Heart right ventricle (tissue), 16 donors: ENCODE measurements around the gene HPCA. TPM values are rescaled to one million over a fixed set of nuclear protein-coding genes. Genes with fewer than 3 reads are reported as not detected.

Experiments
- ATAC-seq, 8 donors: fragments of 200-7000 bp; cut with Tn5 transposase; one replicate each; pipeline ENCODE4 v1.9.1; 2020; ENCODE audit warnings: mild to moderate bottlenecking in 8 of 8, moderate library complexity in 8 of 8, moderate number of reproducible peaks in 1 of 8
- DNase-seq, 2 donors: peaks; one replicate each; pipeline ENCODE4 v3.0.0-alpha.2; 2020
- H3K27ac ChIP-seq, 10 donors: fragments of 200-600 bp; sonication (generic) in 2 of 10; one replicate each; pipeline versions ENCODE4 v1.5.0 to v1.8.0; 2020 to 2022; ENCODE audit warnings: mild to moderate bottlenecking in 3 of 10
- H3K27me3 ChIP-seq, 7 donors: fragments of 200-600 bp; one replicate each; pipeline ENCODE4 v1.8.0; 2021 to 2022; ENCODE audit warnings: mild to moderate bottlenecking in 2 of 7
- H3K36me3 ChIP-seq, 9 donors: fragments of 200-600 bp; sonication (generic) in 1 of 9; one replicate each; pipeline versions ENCODE4 v1.5.0 to v1.8.0; 2020 to 2022; ENCODE audit warnings: mild to moderate bottlenecking in 2 of 9
- H3K4me1 ChIP-seq, 9 donors: fragments of 200-600 bp; sonication (generic) in 1 of 9; one replicate each; pipeline versions ENCODE4 v1.5.0 to v1.8.0; 2020 to 2022; ENCODE audit warnings: mild to moderate bottlenecking in 4 of 9
- H3K4me3 ChIP-seq, 10 donors: fragments of 200-600 bp; sonication (generic) in 2 of 10; one replicate each; pipeline versions ENCODE4 v1.5.0 to v1.8.0; 2020 to 2022; ENCODE audit warnings: mild to moderate bottlenecking in 7 of 10, moderate library complexity in 2 of 10
- H3K9me3 ChIP-seq, 11 donors: fragments of 200-600 bp in 10 of 11; sonication (generic) in 2 of 11; one replicate each; pipeline versions ENCODE4 v1.5.0 to v1.8.0; 2013 to 2022; ENCODE audit warnings: mild to moderate bottlenecking in 2 of 11, control low read depth in 1 of 11, moderate library complexity in 1 of 11
- CTCF ChIP-seq, 9 donors: fragments of 200-600 bp; sonication (generic) in 2 of 9; IDR thresholded peaks; one replicate each; pipeline versions ENCODE4 v1.5.0 to v1.8.0; 2021 to 2022; ENCODE audit warnings: antibody characterized with exemption in 9 of 9, mild to moderate bottlenecking in 5 of 9, moderate library complexity in 1 of 9
- WGBS, 2 donors: extraction: QIAGEN DNeasy Blood & Tissue Kit; methylation state at CpG; one replicate each; pipeline ENCODE4 v1.1.7; 2013; ENCODE audit warnings: inconsistent platforms in 1 of 2; 5-methylcytosine and 5-hydroxymethylcytosine counted together
- intact Hi-C, 10 donors: fragments of 100-400 bp; cut with DNase I; formaldehyde crosslinking; loops; one replicate each; pipeline versions ENCODE4 v1.11.1 to v1.14.2; 2022
- polyA plus RNA-seq, 2 donors: library from polyadenylated mRNA; stranded (reverse); fragments of 200-250 nt; gene quantifications; one replicate each; pipeline ENCODE4 v1.2.3, GENCODE V29; 2013
- total RNA-seq, 10 donors: library from RNA; stranded (reverse); fragmentation: NEBNext Ultra II Directional in 3 of 10; extraction: Animal tissue kit (Norgen Biotek cat#: 25700) in 3 of 10; gene quantifications; one replicate each; pipeline versions ENCODE4 v1.2.1 to v1.2.4, GENCODE V29; 2021 to 2023
- donor health status: Arrhythmogenic right ventricular cardiomyopathy.
- donor health status: ischemic (EF 13 %, LVEDD 7.1; RV severe dilation, severe dysfunction).
- donor health status: healthy with polysubstance abuse.
- donor health status: DM: no; HTN: yes; CAD: no.
- donor health status: DM: no; HTN: no; CAD: no.
- donor health status: ischemic (EF 25% LVEDD 6.9; RV normal size, moderate dysfunction).
- donor health status: ischemic (EF 25% LVEDD 5.7; RV mildly dilated, moderate dysfunction).
- donor health status: healthy.
- donor health status: DM: yes; HTN: yes; CAD: no.
- donor health status: Ischemic cardiomyopathy.
- donor health status: ischemic (EF 35%, LVEDD 5.7; RV mildly dilated, moderate dysfunction).
- donor health status: nonischemic (EF 11% LVEDD 7.7; RV severe dilation, severe dysfunction).
- donor health status: DM: yes; HTN: yes; CAD: no.
- donor health status: PGD.
- donor health status: ischemic (EF 29% LVEDD 5.4; RV normal size, mild dysfunction).
- donor health status: nonischemic (EF 23%, LVEDD 6.1; RV moderate dilation, normal function).

Gene HPCA
- total and polyA plus RNA-seq, 12 donors: not detected

- WGBS, 2 donors: 88 to 91% methylated on average over 7 of the region's 7 CpGs
Observed at GRCh38 chr1:32883338-32884031, 2.8 kb upstream of the HPCA start.

GRCh38 chr1:32884032-32884372, 2.3 kb upstream of the HPCA start:
- H3K27me3 ChIP-seq: peaks cover 11 to 56% (median 45%) of the 10 kb centered on the region in 7 donors
- no peak for DNase-seq
- no peak overlapping the region for H3K4me3 ChIP-seq
- ATAC-seq: no peak
- intact Hi-C loops: no loop called here
- H3K4me1 ChIP-seq: peaks cover 4 to 29% (median 19%) of the 10 kb centered on the region in 9 donors
- H3K36me3 ChIP-seq: no peaks in the 10 kb centered on the region
- H3K9me3 ChIP-seq: no peaks in the 10 kb centered on the region
- no peak overlapping the region for H3K27ac ChIP-seq
- 67% methylated on average over 4 of the region's 4 CpGs for WGBS, 2 donors
- TF ChIP-seq CTCF (IDR thresholded peaks at IDR 0.05): no peak

More at GRCh38 chr1:32883338-32884031, 2.8 kb upstream of the HPCA start:
- Histone ChIP-seq H3K4me1 (peaks cover 5 to 33% (median 20%) of the 10 kb centered on the region in 9 donors), H3K27ac (no peak overlapping the region), H3K9me3 (no peaks in the 10 kb centered on the region), H3K4me3 (no peak overlapping the region), H3K27me3 (peaks cover 11 to 50% (median 40%) of the 10 kb centered on the region in 7 donors), H3K36me3 (no peaks in the 10 kb centered on the region)
- no peak for ATAC-seq
- no peak for TF ChIP-seq CTCF (IDR thresholded peaks at IDR 0.05)
- intact Hi-C loops: no loop called here
- no peak for DNase-seq

GRCh38 chr1:32884726-32885125, 1.6 kb upstream of the HPCA start:
- peaks cover 4 to 29% (median 19%) of the 10 kb centered on the region in 9 donors for H3K4me1 ChIP-seq

GRCh38 chr1:32885676-32886003, 651 bp upstream of the HPCA start:
- intact Hi-C loops: no loop called here
- no peak overlapping the region for H3K4me3 ChIP-seq
- H3K27me3 ChIP-seq: peaks cover 11 to 62% (median 50%) of the 10 kb centered on the region in 7 donors
- H3K4me1 ChIP-seq: peaks cover 4 to 29% (median 19%) of the 10 kb centered on the region in 9 donors
- ATAC-seq (no peak), DNase-seq (no peak)
- H3K27ac ChIP-seq: no peak overlapping the region
- no peaks in the 10 kb centered on the region for H3K36me3 ChIP-seq
- no peak for TF ChIP-seq CTCF (IDR thresholded peaks at IDR 0.05)
- 16 to 21% methylated on average over 8 of the region's 8 CpGs for WGBS, 2 donors
- H3K9me3 ChIP-seq: no peaks in the 10 kb centered on the region

More at GRCh38 chr1:32884726-32885125, 1.6 kb upstream of the HPCA start:
- Histone ChIP-seq H3K9me3 (no peaks in the 10 kb centered on the region), H3K36me3 (no peaks in the 10 kb centered on the region), H3K27ac (no peak overlapping the region), H3K4me3 (no peak overlapping the region), H3K27me3 (peaks cover 11 to 58% (median 46%) of the 10 kb centered on the region in 7 donors)
- ATAC-seq: no peak
- TF ChIP-seq CTCF (IDR thresholded peaks at IDR 0.05): no peak
- 40 to 46% methylated on average over 11 to 12 of the region's 12 CpGs for WGBS, 2 donors
- intact Hi-C loops: no loop called here
- DNase-seq: no peak
